HG03342 (cell line): ENCODE data around the gene GLIS1.

Experiments used
- ATAC-seq: cut with Tn5 transposase; IDR thresholded peaks from one replicate; pipeline ENCODE4 v1.9.1; 2021; ENCODE audit warnings: mild to moderate bottlenecking, moderate library complexity; ENCODE audit not compliant: unreplicated experiment

The GLIS1 gene

GRCh38 chr1:53541263-53541625 lies 197.7 kb downstream of the GLIS1 start:
- ATAC-seq = no peak

GRCh38 chr1:53540604-53541262 lies 198.2 kb downstream of the GLIS1 start:
- ATAC-seq = no peak

- ATAC-seq = no peak
These were observed 199.0 kb downstream of the GLIS1 start for GRCh38 chr1:53539711-53540603.

- ATAC-seq = no peak
These were observed 199.7 kb downstream of the GLIS1 start for GRCh38 chr1:53539226-53539625.

GRCh38 chr1:53536606-53537005 lies 202.4 kb downstream of the GLIS1 start:
- ATAC-seq = no peak

- ATAC-seq = no peak
These were observed 203.1 kb downstream of the GLIS1 start for GRCh38 chr1:53535846-53536245.

- no peak for ATAC-seq
These were observed 203.7 kb downstream of the GLIS1 start for GRCh38 chr1:53535226-53535625.

- no peak for ATAC-seq
These were observed 206.1 kb downstream of the GLIS1 start for GRCh38 chr1:53532912-53533311.

- no peak for ATAC-seq
These were observed 206.6 kb downstream of the GLIS1 start for GRCh38 chr1:53532377-53532776.

- no peak for ATAC-seq
These were observed 208.4 kb downstream of the GLIS1 start for GRCh38 chr1:53530550-53530949.

GRCh38 chr1:53529555-53529954 lies 209.4 kb downstream of the GLIS1 start:
- no peak for ATAC-seq

GRCh38 chr1:53527368-53527767 lies 211.6 kb downstream of the GLIS1 start:
- ATAC-seq = no peak

- no peak for ATAC-seq
These were observed 212.4 kb downstream of the GLIS1 start for GRCh38 chr1:53526451-53527101.

- ATAC-seq = no peak
These were observed 213.4 kb downstream of the GLIS1 start for GRCh38 chr1:53525595-53525994.

- ATAC-seq = no peak
These were observed 214.3 kb downstream of the GLIS1 start for GRCh38 chr1:53524428-53525375.

- no peak for ATAC-seq
These were observed 216.9 kb downstream of the GLIS1 start for GRCh38 chr1:53521924-53522552.

GRCh38 chr1:53520481-53520880 lies 218.5 kb downstream of the GLIS1 start:
- ATAC-seq = no peak

- ATAC-seq = no peak
These were observed 219.5 kb downstream of the GLIS1 start for GRCh38 chr1:53519421-53519820.

- no peak for ATAC-seq
These were observed 220.2 kb downstream of the GLIS1 start for GRCh38 chr1:53518775-53519174.

- ATAC-seq = no peak
These were observed 221.1 kb downstream of the GLIS1 start for GRCh38 chr1:53517821-53518352.
